Transverse colon (tissue), 4 donors: Measurements from ENCODE around the gene APBB2.

Source experiments
- CTCF ChIP-seq, 5 experiments: fragments of 200-600 bp in 3 of 5; fragments of 450-650 bp in 2 of 5; sonication (generic) in 3 of 5; IDR thresholded peaks; 1 replicate in 2 of 5; 2 replicates in 3 of 5; pipeline ENCODE4 v1.5.1; 2016 to 2017; ENCODE audit warnings: antibody characterized with exemption in 5 of 5, inconsistent platforms in 3 of 5, mild to moderate bottlenecking in 2 of 5, moderate library complexity in 1 of 5
- EP300 ChIP-seq: sonication (generic); formaldehyde crosslinking; IDR thresholded peaks from one replicate; pipeline ENCODE4 v1.6.1; 2017; ENCODE audit warnings: antibody characterized with exemption, low read depth
- POLR2A ChIP-seq: fragments of 450-650 bp; IDR thresholded peaks from one replicate; pipeline ENCODE4 v1.6.1; 2016; ENCODE audit warnings: antibody characterized with exemption, mild to moderate bottlenecking, moderate library complexity
- POLR2AphosphoS5 ChIP-seq, 3 donors: sonication (generic); formaldehyde crosslinking; IDR thresholded peaks; one replicate each; pipeline ENCODE4 v1.6.1; 2016; ENCODE audit warnings: antibody characterized with exemption in 3 of 3

- TF ChIP-seq CTCF (IDR thresholded peaks at IDR 0.05): no peak
- TF ChIP-seq POLR2A: no peak
- TF ChIP-seq POLR2AphosphoS5 (IDR thresholded peaks at IDR 0.05): no peak
- no peak for TF ChIP-seq EP300
These were observed 43.0 kb upstream of the APBB2 start for GRCh38 chr4:41257257-41257901.
